K562 (cell line): ENCODE data around the gene RGS9BP. TPM values are rescaled to one million over a fixed set of nuclear protein-coding genes. Genes with fewer than 3 reads are reported as not detected.
A peak's percentile ranks its signal among the peaks of the same experiment; 100 is the strongest.

Experiments
- CHD2 ChIP-seq: IDR thresholded peaks from 2 replicates; pipeline ENCODE4 v1.6.1; 2011; ENCODE audit warnings: low read depth, low read length
- HDAC1 ChIP-seq, 2 experiments: fragments of 450-650 bp; IDR thresholded peaks; 2 replicates each; pipeline ENCODE4 v1.6.1; 2016 to 2017; ENCODE audit warnings: inconsistent platforms in 1 of 2, mild to moderate bottlenecking in 1 of 2, moderate library complexity in 1 of 2
- ILK ChIP-seq: fragments of 450-650 bp; IDR thresholded peaks from 2 replicates; pipeline ENCODE4 v1.6.1; 2016; ENCODE audit warnings: missing genetic modification characterization, low read depth, mild to moderate bottlenecking, missing compliant biosample characterization, moderate library complexity, borderline replicate concordance
- NR4A1 ChIP-seq, 2 experiments: fragments of 250-450 bp in 1 of 2; fragments of 450-650 bp in 1 of 2; sonication (Bioruptor Pico) in 1 of 2; IDR thresholded peaks; 2 replicates each; pipeline versions ENCODE4 v1.4.0 to v1.6.1; 2016 to 2020; ENCODE audit warnings: mild to moderate bottlenecking in 2 of 2, missing compliant biosample characterization in 1 of 2, missing genetic modification characterization in 1 of 2, moderate library complexity in 1 of 2
- SRSF7 ChIP-seq: fragments of 200-400 bp; formaldehyde crosslinking; optimal IDR thresholded peaks from 2 replicates; pipeline ENCODE3; 2017; ENCODE audit warnings: mild to moderate bottlenecking, low read depth, low read length
- TBL1XR1 ChIP-seq, 2 experiments: IDR thresholded peaks; 2 replicates each; pipeline ENCODE4 v1.6.1; 2012; ENCODE audit warnings: improper control_type of control experiment in 2 of 2, low read length in 2 of 2, mild to moderate bottlenecking in 1 of 2
- TBP ChIP-seq: optimal IDR thresholded peaks from 2 replicates; pipeline ENCODE3; 2011; ENCODE audit warnings: low read depth, low read length, improper control_type of control experiment
- TFAM ChIP-seq: fragments of 250-450 bp; sonication (Bioruptor Pico); conservative IDR thresholded peaks from 2 replicates; pipeline ENCODE4 v1.5.0; 2021; ENCODE audit warnings: mild to moderate bottlenecking, moderate library complexity
- TOE1 ChIP-seq, 2 experiments: fragments of 450-650 bp in 1 of 2; sonication (generic) in 1 of 2; formaldehyde crosslinking in 1 of 2; IDR thresholded peaks; 2 replicates each; pipeline versions ENCODE4 v1.7.1 to v1.8.0; 2016 to 2022; ENCODE audit warnings: borderline replicate concordance in 2 of 2, mild to moderate bottlenecking in 2 of 2, antibody characterized with exemption in 1 of 2, inconsistent platforms in 1 of 2, low read depth in 1 of 2, missing genetic modification reagents in 1 of 2, moderate library complexity in 1 of 2
- ZC3H8 ChIP-seq: fragments of 450-650 bp; IDR thresholded peaks from 2 replicates; pipeline ENCODE4 v1.6.1; 2017
- ZKSCAN1 ChIP-seq: fragments of 150-350 bp; IDR thresholded peaks from 2 replicates; pipeline ENCODE4 v1.6.1; 2016; ENCODE audit warnings: low read depth, low read length
- ZNF175 ChIP-seq: fragments of 200-800 bp; sonication (Bioruptor generic); IDR thresholded peaks from 2 replicates; pipeline ENCODE4 v1.6.1; 2016; ENCODE audit warnings: low read depth, mild to moderate bottlenecking, missing genetic modification characterization, missing compliant biosample characterization
- ZNF23 ChIP-seq: fragments of 250-450 bp; sonication (Bioruptor Pico); IDR thresholded peaks from 2 replicates; pipeline ENCODE4 v1.4.0; 2020; ENCODE audit warnings: mild to moderate bottlenecking
- polyA plus RNA-seq, 8 experiments: library from polyadenylated mRNA; depleted of rRNA in 4 of 8; stranded (reverse) in 5 of 8; unstranded in 3 of 8; fragments of >200 nt; fragmentation: Nextera tagmentation in 2 of 8; fragmentation: Illumina TruSeq in 1 of 8; extraction: Ambion mirVana in 2 of 8; extraction: Trizol in 1 of 8; gene quantifications; 2 replicates each; pipeline versions ENCODE4 v1.2.1 to v1.2.3, GENCODE V29; 2011 to 2014; ENCODE audit warnings: inconsistent platforms in 1 of 8, missing spikeins in 1 of 8
- total RNA-seq, 7 experiments: library from RNA; depleted of rRNA in 6 of 7; stranded (reverse); fragments of >200 nt in 6 of 7; fragmentation: Illumina TruSeq in 2 of 7; extraction: Trizol in 2 of 7; gene quantifications; 2 replicates each; pipeline versions ENCODE4 v1.2.1 to v1.2.3, GENCODE V29; 2011 to 2021; ENCODE audit warnings: low replicate concordance in 1 of 7
- TF ChIP-seq, protein P1 (sequence below): fragments of 250-450 bp; sonication (Bioruptor Pico); IDR thresholded peaks from 2 replicates; pipeline ENCODE4 v1.9.0; 2021; ENCODE audit warnings: mild to moderate bottlenecking
- TF ChIP-seq, protein P2 (sequence below), 2 experiments: fragments of 450-650 bp; IDR thresholded peaks; 2 replicates each; pipeline ENCODE4 v1.6.1; 2018; ENCODE audit warnings: mild to moderate bottlenecking in 2 of 2, low read depth in 1 of 2; ENCODE audit not compliant: partially characterized antibody in 2 of 2
- TF ChIP-seq, protein P3 (sequence below): IDR thresholded peaks from 2 replicates; pipeline ENCODE4 v1.6.1; 2012; ENCODE audit warnings: low read depth, low read length, improper control_type of control experiment, borderline replicate concordance
- TF ChIP-seq, protein P4 (sequence below): fragments of 250-450 bp; sonication (Bioruptor Pico); IDR thresholded peaks from 2 replicates; pipeline ENCODE4 v1.4.0; 2020; ENCODE audit warnings: mild to moderate bottlenecking, moderate library complexity

Gene RGS9BP
- total and polyA plus RNA-seq, 9 of the 15 experiments (the other 6 are each of a cell fraction or from before 2014, with no cell fraction given): 0.03 to 1.3 (median 0.49) TPM

DNA sequence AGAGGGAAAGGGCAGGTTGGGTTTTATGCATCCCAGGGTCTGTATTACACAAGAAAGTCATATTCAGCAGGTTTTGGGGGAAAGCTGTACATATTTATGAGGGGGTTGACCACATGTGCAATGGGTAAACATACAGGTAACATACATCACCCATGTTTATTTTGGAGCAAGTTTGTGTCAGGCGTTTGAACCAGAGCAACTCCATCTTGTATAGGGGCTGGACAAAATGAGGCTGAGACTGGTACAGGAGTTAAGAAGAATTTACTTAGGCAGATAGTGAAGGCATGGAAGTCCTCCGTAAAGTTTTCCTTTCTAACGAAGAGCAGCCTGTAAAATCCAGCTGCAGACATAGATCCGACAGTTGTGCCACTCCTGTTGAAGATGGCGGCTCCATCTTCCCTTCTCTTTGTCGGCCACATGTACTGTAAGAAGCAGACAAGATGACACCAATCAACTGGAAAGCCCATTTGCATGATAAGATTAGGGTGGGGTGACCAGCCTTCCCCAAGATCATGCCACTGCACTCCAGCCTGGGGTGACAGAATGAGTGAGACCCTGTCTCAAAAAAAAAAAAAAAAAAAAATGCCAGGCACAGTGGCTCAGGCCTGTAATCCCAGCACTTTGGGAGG lies 11.3 kb downstream of the RGS9BP start (continued):
- TF ChIP-seq, protein P1, sequence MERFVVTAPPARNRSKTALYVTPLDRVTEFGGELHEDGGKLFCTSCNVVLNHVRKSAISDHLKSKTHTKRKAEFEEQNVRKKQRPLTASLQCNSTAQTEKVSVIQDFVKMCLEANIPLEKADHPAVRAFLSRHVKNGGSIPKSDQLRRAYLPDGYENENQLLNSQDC (CRISPR knock-in tag): no peak
- TF ChIP-seq, protein P2, sequence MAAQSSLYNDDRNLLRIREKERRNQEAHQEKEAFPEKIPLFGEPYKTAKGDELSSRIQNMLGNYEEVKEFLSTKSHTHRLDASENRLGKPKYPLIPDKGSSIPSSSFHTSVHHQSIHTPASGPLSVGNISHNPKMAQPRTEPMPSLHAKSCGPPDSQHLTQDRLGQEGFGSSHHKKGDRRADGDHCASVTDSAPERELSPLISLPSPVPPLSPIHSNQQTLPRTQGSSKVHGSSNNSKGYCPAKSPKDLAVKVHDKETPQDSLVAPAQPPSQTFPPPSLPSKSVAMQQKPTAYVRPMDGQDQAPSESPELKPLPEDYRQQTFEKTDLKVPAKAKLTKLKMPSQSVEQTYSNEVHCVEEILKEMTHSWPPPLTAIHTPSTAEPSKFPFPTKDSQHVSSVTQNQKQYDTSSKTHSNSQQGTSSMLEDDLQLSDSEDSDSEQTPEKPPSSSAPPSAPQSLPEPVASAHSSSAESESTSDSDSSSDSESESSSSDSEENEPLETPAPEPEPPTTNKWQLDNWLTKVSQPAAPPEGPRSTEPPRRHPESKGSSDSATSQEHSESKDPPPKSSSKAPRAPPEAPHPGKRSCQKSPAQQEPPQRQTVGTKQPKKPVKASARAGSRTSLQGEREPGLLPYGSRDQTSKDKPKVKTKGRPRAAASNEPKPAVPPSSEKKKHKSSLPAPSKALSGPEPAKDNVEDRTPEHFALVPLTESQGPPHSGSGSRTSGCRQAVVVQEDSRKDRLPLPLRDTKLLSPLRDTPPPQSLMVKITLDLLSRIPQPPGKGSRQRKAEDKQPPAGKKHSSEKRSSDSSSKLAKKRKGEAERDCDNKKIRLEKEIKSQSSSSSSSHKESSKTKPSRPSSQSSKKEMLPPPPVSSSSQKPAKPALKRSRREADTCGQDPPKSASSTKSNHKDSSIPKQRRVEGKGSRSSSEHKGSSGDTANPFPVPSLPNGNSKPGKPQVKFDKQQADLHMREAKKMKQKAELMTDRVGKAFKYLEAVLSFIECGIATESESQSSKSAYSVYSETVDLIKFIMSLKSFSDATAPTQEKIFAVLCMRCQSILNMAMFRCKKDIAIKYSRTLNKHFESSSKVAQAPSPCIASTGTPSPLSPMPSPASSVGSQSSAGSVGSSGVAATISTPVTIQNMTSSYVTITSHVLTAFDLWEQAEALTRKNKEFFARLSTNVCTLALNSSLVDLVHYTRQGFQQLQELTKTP (IDR thresholded peaks at IDR 0.05; ENCODE audit: low read depth in 1 of 2, partially characterized antibody in 2 of 2): no peak
- TF ChIP-seq ZKSCAN1 (no peak), HDAC1 (IDR thresholded peaks at IDR 0.05) (no peak), CHD2 (no peak), ZC3H8 (no peak), SRSF7 (no peak), TOE1 (IDR thresholded peaks at IDR 0.05; ENCODE audit: borderline replicate concordance) (no peak), TOE1 (CRISPR knock-in tag; IDR thresholded peaks at IDR 0.05; ENCODE audit: borderline replicate concordance, low read depth) (no peak), TFAM (CRISPR knock-in tag) (no peak), ILK (peak; percentile 82), ZNF175 (peak; percentile 84), NR4A1 (CRISPR knock-in tag; IDR thresholded peaks at IDR 0.05) (no peak), NR4A1 (tag; IDR thresholded peaks at IDR 0.05) (peak; percentile 99), TBP (no peak), TBL1XR1 (IDR thresholded peaks at IDR 0.05; ENCODE audit: low read length in 2 of 2) (no peak), ZNF23 (CRISPR knock-in tag) (peak; percentile 85)
- TF ChIP-seq, protein P3, sequence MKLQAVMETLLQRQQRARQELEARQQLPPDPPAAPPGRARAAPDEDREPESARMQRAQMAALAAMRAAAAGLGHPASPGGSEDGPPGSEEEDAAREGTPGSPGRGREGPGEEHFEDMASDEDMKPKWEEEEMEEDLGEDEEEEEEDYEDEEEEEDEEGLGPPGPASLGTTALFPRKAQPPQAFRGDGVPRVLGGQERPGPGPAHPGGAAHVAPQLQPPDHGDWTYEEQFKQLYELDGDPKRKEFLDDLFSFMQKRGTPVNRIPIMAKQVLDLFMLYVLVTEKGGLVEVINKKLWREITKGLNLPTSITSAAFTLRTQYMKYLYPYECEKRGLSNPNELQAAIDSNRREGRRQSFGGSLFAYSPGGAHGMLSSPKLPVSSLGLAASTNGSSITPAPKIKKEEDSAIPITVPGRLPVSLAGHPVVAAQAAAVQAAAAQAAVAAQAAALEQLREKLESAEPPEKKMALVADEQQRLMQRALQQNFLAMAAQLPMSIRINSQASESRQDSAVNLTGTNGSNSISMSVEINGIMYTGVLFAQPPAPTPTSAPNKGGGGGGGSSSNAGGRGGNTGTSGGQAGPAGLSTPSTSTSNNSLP: no peak
- TF ChIP-seq, protein P4, sequence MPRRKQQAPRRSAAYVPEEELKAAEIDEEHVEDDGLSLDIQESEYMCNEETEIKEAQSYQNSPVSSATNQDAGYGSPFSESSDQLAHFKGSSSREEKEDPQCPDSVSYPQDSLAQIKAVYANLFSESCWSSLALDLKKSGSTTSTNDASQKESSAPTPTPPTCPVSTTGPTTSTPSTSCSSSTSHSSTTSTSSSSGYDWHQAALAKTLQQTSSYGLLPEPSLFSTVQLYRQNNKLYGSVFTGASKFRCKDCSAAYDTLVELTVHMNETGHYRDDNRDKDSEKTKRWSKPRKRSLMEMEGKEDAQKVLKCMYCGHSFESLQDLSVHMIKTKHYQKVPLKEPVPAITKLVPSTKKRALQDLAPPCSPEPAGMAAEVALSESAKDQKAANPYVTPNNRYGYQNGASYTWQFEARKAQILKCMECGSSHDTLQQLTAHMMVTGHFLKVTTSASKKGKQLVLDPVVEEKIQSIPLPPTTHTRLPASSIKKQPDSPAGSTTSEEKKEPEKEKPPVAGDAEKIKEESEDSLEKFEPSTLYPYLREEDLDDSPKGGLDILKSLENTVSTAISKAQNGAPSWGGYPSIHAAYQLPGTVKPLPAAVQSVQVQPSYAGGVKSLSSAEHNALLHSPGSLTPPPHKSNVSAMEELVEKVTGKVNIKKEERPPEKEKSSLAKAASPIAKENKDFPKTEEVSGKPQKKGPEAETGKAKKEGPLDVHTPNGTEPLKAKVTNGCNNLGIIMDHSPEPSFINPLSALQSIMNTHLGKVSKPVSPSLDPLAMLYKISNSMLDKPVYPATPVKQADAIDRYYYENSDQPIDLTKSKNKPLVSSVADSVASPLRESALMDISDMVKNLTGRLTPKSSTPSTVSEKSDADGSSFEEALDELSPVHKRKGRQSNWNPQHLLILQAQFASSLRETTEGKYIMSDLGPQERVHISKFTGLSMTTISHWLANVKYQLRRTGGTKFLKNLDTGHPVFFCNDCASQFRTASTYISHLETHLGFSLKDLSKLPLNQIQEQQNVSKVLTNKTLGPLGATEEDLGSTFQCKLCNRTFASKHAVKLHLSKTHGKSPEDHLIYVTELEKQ (CRISPR knock-in tag): peak; percentile 86
